Stomach (tissue), 4 donors: ENCODE data around the gene TMEM248.

ENCODE experiments used
- POLR2AphosphoS5 ChIP-seq, 3 donors: sonication (generic); formaldehyde crosslinking; IDR thresholded peaks; one replicate each; pipeline ENCODE4 v1.6.1; 2016; ENCODE audit warnings: antibody characterized with exemption in 3 of 3
- TF ChIP-seq, protein P1 (sequence below), 7 experiments: fragments of 450-650 bp in 4 of 7; fragments of 200-600 bp in 3 of 7; sonication (generic) in 3 of 7; IDR thresholded peaks; one replicate each; pipeline ENCODE4 v1.5.1; 2016 to 2019; ENCODE audit warnings: antibody characterized with exemption in 7 of 7, control low read depth in 2 of 7, mild to moderate bottlenecking in 1 of 7

DNA sequence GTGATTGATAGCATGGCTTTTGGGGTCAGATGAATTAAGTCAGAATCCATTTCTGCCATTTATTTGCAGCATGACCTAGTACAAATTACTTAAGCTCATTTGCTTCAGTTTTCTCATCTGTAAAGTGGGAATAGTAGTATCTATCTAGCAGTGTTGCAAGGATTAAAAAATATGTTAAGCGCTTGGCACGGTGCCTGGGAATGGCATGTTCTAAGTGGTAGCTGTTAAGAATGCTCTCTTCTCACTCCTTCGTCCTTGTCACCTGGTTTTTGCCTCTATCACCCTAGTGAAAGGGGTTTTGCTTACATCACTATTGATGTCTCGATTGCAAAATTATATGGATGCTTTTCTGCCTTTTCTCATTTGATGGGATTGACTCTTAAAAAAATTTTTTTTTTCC is 7.4 kb downstream of the TMEM248 start:
- TF ChIP-seq POLR2AphosphoS5 (IDR thresholded peaks at IDR 0.05) = no peak
- TF ChIP-seq, protein P1, sequence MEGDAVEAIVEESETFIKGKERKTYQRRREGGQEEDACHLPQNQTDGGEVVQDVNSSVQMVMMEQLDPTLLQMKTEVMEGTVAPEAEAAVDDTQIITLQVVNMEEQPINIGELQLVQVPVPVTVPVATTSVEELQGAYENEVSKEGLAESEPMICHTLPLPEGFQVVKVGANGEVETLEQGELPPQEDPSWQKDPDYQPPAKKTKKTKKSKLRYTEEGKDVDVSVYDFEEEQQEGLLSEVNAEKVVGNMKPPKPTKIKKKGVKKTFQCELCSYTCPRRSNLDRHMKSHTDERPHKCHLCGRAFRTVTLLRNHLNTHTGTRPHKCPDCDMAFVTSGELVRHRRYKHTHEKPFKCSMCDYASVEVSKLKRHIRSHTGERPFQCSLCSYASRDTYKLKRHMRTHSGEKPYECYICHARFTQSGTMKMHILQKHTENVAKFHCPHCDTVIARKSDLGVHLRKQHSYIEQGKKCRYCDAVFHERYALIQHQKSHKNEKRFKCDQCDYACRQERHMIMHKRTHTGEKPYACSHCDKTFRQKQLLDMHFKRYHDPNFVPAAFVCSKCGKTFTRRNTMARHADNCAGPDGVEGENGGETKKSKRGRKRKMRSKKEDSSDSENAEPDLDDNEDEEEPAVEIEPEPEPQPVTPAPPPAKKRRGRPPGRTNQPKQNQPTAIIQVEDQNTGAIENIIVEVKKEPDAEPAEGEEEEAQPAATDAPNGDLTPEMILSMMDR (IDR thresholded peaks at IDR 0.05) = no peak
